Cardiac fibroblast (primary cell): ENCODE results near the gene FBXO39.
A peak's percentile ranks its signal among the peaks of the same experiment; 100 is the strongest.

Source experiments
- DNase-seq, 2 donors: peaks; one replicate each; pipeline versions ENCODE4 v3.0.0 to v3.0.0-alpha.2; 2010; ENCODE audit warnings: low read depth in 2 of 2
- H3K4me3 ChIP-seq, 2 donors: replicated peaks in 1 of 2; 1 replicate in 1 of 2; 2 replicates in 1 of 2; pipeline ENCODE4 v1.5.1; 2011; ENCODE audit warnings: low read depth in 2 of 2, low read length in 2 of 2, mild to moderate bottlenecking in 2 of 2, moderate library complexity in 1 of 2
- CTCF ChIP-seq: IDR thresholded peaks from one replicate; pipeline ENCODE4 v1.5.1; 2011; ENCODE audit warnings: low read depth, mild to moderate bottlenecking, low read length, inconsistent platforms

The FBXO39 gene

DNA sequence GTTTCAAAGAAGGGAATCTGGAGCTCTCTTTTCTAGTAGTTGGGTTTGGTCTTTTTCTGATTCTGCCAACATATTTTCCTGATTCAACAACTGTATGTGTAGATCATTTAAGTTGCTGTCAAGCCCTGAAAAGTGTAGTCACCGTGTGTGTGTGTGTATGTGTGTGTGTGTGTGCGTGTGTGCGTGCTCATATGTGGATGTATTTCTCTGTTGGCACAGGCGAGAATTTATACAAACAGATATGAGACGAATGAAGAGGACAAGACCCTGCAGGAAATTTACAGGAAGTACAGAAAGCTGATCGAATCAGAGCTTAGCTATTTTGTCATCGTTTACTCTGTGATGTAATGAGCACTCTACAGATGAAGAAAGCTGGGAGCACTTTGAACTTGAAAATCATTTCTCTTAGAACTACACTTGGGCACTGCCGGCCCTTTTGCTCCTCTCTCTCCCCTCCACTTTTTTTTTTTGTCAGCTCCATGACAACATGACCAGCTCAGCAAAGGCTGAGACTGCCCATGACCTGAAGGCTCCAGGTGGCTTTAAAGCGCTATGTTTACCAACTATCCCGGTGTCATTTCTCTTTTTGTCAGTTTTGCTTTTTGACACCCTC is 11.2 kb downstream of the FBXO39 start:
- DNase-seq: peak in 1 of 2 donors; percentile 34
- TF ChIP-seq CTCF: no peak
- H3K4me3 ChIP-seq: peak overlapping the region in 1 of 2 donors; percentile 42

- no peak for DNase-seq
- H3K4me3 ChIP-seq: no peak overlapping the region
- no peak for TF ChIP-seq CTCF
These were observed 13.1 kb downstream of the FBXO39 start for GRCh38 chr17:6789146-6789545.

GRCh38 chr17:6793748-6794493 is 17.9 kb downstream of the FBXO39 start:
- no peak for TF ChIP-seq CTCF
- no peak for DNase-seq
- no peak overlapping the region for H3K4me3 ChIP-seq

DNA sequence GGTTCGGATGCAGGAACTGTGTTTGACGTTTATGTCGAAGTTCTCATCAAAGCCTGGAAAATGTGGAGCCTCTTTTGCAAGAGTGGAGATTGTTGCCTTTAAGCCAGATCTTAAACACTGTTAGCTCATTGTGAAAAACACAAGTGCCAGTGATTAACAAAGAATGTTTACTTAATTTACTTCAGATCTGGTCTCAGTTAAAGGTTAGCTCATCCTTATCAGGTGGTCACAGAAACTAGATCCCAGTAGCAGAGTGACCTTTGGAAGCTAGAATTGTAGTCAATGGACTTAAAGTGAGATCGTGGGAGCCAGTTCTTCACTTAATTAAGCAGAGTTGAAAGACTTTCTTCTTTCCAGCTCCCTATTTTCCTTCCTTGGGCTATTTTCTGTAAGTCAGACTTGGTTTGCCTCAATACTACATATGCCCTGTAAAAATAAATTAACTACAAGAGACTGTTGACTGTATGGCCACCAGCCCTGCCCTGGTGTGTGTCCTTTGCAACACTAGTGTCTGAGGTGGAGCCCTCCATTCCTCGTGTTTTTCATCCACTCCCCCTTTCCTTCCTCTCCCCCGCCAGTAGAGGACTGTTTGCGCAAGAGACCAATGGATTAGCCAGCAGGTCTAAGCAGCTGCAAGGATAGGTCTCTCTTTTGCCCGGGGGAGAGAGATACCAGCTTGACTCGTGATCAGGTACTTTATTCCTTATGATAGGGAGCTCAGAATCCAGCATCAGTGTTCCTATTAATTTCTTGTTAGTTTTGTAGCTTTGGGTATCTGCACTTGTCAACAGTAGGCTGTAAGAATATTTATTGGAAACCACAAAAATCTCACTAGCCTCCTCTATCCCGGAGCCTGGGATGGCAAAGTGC is 20.2 kb downstream of the FBXO39 start:
- no peak overlapping the region for H3K4me3 ChIP-seq
- peak in 1 of 2 donors; percentile 37 for DNase-seq
- TF ChIP-seq CTCF: no peak

- TF ChIP-seq CTCF: no peak
- peak in 1 of 2 donors; percentile 76 for DNase-seq
- no peak overlapping the region for H3K4me3 ChIP-seq
These were observed 21.0 kb downstream of the FBXO39 start for GRCh38 chr17:6796887-6797490.

DNA sequence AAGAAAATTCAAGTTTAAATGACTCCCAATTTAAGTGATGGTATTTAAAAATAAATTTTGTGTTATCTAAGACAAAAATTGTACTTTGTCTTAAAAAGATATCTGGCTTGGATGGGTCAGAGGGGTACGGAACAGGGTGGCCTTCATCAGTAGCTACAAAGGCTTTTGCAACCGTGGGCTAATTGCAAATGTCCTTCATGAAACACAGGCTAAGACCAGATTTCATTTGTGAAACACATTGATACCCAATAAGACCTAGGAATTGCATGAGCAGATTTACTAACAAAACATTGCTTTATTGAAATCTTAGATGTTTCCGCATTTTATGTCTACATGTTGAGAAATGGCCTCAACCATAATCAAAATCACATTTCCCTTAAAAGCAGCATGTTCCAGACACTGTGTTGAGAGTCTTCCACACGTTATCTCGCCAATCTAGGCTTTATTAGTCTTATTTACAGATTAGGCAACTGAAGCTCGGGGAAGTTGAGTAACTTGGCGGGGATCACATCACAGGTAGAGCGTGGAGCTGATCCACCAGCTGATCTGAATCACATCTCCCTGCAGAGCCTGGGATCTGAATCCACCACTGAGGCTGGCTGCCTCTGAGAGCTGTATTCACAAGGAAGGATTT is 21.8 kb downstream of the FBXO39 start:
- no peak for TF ChIP-seq CTCF
- no peak overlapping the region for H3K4me3 ChIP-seq
- no peak for DNase-seq
